HG03439 (cell line): ENCODE results near the gene TBC1D17.

Experiments
- ATAC-seq: cut with Tn5 transposase; IDR thresholded peaks from one replicate; pipeline ENCODE4 v1.9.1; 2021; ENCODE audit warnings: mild to moderate bottlenecking, moderate library complexity; ENCODE audit not compliant: unreplicated experiment

Gene TBC1D17

DNA sequence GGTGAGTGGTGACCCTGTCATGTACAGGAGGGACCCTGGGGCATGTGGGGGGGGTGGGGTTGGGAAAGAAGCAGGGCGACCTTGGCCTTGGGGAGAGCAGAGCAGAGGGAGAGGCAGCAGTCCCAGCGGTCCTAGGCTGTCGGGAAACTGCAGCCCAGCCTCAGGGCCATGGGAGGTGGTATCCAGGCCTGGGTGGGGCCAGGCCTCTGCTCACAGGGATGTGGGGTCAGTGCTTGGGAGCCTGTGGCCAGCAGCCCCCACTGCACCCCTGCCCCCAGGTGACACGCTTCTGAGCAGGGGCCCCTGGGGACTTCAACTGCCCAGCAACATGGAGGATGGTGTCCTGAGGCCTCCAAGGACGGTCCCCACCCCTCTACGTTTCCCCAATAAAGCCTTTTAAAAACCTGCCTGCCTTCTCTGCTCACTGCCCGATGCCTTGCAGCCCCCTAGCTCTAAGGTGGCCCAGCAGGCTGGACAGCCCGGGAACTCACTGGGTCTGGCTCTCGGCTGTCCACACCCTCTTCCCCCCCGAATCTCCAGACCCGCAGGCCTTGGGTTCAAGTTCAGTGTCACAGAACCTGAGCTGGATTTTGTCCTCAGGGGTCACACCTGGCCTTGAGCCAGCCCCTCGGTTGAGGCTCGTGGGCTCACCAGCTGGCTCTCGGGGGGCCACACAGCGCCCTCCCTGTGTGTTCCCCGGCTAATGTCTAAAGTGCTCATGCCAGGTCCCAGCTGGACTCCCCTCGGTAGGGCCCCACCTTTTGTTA lies 17.0 kb upstream of the TBC1D17 start:
- ATAC-seq: no peak

DNA sequence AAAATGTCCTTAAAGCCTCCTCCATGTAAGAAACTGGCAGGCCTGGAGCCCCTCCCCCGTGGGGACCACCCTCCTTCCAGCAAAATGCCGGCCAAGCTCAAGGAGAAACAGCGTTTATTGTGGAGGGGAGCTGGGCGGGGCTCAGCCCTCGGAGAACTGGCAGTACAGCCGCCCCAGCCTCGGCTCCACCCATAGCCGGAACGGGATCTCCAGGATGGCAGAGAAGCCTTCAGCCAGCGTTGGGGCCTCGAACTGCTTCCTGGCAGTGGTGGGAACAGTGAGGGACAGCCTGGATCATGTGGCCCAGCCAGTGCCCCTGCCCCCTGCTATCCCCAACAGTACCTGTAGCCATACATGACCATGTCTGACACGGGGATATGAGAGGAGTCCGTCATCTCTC lies 16.4 kb upstream of the TBC1D17 start:
- no peak for ATAC-seq

DNA sequence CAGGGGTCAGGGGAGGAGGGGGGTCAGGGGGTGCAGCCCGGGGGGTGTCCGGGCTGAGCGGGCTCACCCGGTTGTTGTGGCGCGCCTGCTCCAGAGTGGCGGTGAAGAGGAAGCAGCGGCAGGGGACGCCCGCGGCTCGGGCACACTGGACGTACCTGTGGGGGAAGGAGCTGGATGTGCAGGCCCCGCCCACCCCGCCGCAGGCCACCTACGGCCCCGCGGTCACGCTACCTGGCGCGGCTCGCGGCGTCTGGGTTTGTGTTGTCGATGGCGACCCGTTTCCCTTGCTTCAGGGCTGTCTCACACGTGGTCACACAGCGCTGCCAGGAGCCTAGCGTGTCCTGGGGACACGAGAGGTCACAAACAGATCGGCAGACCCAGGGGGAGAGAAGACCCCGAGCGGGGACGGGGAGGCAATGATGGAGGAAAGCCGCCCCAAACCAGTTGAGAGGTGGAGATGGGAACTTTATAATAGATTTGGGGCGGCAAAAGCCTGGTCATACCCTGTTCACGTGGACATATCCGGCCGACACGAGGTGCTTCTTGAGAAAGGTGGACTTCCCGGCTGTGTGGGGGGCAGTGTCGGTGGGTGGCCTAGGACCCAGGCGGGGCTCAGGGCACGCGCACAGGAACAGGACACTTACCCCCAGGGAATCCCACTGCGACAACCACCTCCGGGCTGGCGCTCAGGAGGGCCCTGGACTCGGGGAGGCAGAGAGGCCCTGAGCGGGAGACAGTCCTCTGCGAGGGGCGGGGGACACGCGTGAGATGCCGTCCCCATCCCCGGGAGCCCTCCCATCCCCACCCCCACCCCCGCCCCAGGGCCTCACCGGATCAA lies 15.7 kb upstream of the TBC1D17 start:
- ATAC-seq: no peak

DNA sequence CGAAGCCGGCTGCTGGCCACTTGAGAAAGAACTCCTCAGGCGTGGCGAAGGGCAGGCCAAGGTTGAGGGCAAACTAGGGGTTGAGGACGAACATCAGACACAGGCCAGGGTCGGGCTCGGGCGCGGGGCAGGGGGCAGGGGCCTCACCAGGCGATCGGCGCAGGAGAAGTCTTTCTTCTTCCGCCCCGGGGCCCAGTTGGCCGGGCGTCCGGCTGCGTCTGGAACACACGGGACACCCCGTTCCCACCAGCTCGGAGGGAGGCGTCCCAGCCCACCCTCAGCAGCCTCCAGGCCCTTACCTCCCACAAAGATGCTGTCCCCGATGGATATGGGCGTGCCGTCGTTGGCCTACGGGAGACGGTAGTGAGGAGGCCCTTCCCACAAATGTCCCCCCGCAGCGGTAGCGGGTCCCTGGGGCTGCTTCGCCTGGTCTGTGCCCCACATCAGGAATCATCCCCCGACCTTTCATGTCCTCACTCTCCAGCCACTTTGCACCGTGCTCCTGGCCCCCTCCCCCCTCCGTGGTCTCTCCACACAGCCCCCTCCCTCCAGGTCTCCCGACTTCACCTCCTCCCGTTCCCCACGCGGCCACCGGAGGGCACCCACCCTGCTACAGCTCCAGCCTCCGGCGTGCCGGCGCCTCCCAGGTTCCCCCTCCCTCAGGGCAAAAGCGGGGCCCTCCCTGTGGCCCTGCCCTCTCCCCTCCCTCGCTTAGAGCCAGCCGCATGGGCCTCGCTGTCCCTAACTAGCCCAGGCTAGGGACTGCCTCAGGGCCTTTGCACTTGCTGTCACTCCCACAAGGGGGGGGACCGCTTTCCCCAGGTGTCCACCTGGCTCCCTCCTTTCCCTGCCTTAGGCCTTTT lies 14.9 kb upstream of the TBC1D17 start:
- ATAC-seq: no peak

DNA sequence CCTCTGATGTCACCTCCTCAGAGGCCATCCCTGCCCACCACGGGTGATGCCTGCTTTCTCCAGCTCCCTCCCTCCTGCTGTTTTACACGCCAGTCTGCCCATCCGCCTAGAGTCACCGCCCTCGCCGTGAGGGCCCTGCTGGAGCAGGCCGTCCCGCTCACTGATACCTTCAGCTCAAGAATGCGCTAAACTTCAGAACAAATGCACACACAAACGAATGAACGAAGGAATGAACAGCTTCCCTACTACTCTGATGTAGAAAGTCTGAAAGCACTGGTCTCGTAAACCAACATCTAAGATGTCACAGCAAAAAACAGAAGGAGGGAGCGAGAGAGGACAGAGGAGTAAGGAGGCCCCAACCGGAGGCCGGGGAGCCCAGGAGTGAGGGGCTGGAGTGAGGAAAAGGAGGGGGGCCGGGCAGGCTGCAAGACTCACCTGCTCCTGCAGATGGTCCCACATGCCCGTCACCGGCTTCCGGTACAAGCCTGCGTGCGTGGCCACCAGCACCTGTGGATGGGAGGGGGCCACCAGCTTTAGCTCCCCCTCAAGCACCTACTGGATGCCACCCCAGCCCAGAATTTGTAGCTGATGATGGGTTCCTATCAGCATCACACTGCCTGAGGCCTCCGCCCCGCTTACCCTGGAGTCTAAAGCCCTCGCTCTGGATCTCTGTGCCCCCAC lies 14.1 kb upstream of the TBC1D17 start:
- no peak for ATAC-seq

DNA sequence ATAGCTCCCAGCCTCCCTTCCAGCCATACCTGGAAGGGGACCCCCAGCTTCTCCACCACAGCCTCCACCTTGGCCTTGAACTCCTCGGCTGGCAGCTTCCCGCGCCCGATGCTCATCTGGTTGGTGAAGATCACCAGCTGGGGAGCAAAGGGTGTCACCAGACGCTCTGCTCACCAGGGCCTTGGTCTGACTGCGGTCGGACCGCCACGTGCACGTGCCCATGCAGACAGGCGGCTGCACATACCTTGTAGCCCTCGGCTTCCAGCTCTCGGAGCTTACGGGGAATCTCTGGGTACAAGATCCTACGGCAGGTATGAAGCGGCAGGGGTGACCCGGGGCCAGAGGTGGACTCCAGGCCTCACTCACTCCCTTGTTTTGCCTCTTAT lies 13.6 kb upstream of the TBC1D17 start:
- no peak for ATAC-seq

DNA sequence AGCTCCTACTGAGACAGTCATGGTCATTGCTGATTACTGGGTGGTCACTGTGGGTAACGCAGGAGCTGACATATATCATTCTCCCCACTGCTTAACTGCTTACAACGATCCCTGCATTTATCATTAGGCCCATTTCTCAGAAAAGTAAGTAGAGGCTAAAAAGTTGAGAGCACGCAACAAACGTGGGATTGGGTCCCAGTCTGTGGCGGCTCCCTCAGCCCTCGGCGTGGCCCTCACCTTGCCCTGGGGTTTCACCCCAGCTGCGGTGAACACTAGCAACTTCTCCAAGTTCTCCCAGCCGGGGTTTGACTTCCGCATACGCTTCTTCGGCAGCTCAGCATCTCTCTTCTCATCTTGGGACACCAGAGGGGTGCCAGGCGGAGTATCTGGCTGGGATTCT lies 12.6 kb upstream of the TBC1D17 start:
- no peak for ATAC-seq

DNA sequence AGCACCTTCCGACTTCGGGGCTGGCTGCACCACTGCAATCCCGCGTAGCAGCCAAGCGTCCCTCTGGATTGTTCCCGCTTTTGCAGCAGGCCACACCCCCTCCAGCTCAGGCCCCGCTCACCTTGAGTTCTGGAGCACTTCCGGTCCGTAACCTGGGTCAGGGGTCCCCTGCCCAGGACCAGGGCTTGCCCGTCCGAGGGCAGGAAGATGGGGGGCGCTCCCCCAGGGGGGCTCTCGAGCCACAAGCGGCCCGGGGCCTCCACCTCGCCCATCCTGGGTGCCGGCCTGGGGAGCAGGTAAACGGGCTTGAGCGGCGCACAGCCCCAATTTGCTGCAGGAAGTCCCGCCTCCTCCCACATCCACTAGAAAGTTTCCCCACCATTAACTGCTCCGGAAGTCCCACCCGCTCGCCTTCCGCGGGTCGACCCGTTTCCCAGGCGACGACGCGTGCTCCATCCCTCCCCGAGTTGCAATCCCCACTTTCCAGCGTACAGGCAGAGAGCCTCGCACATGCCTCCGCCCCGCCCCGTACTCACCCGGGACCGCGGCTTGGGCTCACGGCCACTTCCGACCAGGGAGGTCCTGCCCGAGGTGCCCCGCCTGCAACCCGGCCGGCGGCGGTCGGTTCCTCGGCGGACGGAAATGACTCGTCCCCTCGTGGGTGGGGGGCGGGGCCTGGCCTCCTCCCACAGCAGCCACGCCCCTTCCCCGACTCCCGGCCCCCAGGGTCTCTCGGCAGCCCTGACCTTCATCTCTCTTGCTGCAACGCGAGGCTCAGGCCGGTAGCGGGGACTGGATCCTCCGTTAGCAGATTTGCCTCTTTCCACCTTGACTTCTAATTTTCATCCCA lies 10.3 kb upstream of the TBC1D17 start, which contains the start of gene PNKP:
PNKP (minus strand) TSS at position 644 of the 850 bp plus-strand sequence; CDS start at position 272, 372 bp downstream.
- ATAC-seq: peak; percentile 41

DNA sequence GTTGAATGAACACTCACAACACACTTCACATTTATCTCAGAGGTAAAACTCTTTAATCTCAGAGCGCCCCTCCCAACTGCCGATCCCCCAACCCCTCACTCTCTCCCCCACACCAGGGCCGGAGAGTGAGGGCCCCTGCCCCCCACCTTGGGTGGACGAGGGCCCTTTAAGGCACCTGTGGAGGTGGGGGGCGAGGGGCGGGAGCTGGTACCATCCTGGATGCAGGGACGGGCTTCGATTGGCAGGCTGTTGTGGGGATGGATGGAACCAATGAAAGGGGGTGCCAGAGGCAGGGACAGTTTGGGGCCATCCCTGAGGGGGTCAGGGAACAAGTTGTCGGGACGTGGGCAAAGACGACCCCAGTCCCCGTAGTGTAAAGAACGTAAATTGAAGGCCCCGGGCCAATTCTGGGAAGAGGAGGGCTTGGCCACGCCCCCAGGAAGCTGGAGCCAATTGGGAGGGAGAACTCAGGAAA lies 8.5 kb upstream of the TBC1D17 start:
- no peak for ATAC-seq

DNA sequence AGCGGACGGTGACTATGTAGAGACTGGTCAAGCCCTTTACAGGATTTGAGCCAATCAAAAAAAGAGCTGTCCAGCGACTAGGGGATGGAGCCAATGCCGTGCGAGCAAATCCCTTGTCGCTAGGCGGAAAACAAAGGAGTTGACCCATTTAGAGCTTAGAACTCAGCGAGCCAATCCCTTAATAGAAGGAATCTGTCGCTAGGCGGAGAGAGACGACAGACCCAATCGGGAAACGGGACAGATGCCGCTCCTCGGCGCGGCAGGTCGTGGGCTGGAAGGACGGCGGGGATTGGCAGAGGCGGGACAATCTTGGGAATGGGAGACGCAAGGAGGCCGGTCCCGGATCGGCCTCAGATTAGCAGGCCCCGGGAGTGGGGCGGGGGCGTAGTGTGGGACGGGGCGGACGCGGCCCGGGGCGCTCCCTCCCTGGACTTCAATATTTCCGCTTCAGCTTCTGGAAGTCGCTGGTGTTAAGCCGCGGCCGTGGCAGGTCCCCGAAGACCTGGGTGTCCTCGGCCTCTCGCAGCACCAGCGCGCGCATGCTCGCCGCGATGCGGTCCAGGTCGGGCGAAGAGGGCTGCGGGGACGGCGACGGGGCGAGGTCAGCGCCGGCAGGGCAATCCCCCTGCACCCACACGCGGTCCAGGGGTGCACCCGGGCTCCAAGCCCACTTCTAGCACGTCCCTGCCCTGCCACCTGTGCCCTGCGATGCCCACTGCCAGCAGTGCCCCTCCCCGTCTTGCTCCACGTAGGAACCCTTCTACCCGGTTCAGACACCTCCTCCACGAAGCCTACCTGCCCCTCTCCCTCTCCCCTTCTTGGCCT lies 7.8 kb upstream of the TBC1D17 start:
- peak; percentile 64 for ATAC-seq

DNA sequence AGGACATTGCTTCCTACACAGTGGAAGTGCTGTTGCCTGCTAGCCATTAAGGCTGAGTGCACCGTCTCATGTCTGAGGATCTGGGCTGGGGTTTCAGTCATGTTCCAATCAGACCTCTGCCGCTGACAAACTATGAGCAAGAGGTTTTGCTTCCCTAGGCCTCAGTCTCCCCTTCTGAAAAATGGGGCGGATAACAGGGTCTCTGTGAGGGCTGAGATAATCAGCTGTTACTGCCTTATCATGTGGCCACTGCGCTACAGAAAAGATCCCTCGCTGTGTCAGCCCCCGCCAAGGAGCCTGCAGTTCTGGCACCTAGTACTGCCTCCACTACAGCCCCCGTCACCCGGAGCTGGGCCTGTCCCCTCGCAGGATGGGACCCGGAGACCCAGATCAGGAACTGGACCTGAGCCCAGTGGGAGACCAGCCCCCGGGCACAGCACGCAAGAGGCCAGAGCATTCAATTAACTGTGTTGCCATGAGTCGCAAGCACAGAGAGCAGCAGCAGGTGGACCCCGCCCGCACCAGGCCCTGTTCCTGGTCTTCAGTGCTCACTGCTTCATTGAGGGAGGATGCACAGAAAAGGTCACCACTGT lies 7.1 kb upstream of the TBC1D17 start:
- no peak for ATAC-seq

DNA sequence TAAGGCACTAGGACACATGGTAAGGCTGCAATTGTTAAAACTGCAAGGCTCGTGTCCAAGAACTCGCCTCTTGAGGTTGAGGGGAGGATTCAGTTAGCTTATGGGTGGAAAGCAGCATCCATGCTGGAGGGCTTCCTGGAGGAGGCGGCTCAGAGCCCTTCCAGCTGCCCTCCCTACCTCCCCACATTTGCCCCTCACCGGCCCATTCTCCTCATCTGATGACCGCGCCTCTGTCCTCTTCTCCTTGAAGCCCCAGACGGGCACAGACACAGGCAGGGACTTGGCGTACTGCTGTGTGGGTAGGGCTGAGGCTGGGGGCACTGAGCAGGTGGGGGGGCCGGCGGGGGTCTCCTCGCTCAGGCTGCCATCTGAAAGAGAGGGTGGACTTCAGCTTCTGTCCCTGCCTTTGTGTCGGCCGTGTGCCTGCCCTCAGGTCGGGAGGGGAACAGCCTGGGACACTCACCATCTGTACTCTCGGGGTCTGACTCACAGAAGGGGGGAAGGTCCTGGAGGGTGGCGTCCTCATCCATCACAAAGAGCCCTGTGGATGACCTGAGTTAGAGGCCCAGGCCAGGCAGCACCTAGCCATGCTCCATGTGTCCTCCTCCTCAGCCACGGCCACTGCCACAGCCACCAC lies 6.0 kb upstream of the TBC1D17 start:
- no peak for ATAC-seq

DNA sequence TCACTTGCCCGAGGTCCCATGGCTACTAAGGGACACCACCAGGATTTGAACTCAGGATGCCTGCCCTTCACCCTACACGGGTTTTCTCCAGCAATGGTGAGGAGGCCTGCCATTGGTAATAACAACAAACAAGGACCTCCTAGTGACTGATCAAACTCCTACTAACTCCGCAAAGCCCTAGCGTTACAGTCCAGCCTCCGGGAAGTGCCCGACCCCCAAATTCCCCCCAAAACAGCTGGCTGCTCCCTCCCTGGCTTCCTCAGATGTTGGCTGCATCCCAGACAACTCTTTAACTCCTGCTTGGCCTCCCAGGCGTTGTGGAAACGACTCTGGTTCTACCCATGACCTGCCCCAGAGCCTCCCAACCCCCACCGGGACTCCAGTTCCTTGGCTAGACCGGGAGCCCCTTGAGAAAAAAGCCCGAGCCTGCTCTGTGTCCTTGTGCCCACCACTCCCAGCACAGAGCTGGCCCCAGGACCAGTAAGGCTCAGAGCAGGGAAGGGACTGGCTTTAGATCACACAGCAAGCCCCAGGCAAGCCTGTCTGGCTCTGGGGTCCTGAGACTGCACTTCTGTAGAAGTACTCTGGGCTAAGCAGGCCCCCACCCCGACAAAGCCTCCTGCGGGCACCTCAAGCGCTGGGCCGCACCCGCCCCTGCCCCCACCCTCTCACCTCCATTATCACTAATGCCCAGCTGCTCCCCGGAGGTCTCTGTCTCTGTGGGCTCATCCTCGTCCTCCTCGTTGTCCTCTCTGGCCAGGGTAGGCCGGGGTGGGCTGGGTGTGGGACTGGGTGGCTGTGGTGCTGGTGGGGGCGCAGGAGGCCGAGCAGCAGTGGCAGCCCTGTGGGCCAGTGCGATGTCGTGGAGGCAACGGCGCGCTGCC lies 5.0 kb upstream of the TBC1D17 start:
- no peak for ATAC-seq

DNA sequence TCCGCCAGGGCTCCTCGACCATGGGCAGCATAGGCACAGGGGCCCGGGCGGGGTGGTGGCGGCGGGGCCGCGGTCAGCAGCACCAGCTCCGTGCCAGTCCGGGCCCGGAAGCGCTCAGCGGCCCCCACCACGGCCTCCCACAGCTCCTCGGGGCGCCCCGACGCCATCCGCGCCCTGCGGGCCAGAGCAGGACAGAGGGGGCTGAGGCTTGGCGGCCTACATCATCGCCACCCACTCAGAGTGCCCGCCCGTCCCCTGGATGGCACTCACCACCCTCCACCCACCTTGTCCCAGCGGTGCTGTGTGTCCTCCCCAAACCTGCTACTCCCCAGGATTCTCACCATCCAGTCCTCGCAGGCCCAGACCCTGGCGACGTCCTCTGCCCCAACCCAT lies 4.4 kb upstream of the TBC1D17 start:
- no peak for ATAC-seq

DNA sequence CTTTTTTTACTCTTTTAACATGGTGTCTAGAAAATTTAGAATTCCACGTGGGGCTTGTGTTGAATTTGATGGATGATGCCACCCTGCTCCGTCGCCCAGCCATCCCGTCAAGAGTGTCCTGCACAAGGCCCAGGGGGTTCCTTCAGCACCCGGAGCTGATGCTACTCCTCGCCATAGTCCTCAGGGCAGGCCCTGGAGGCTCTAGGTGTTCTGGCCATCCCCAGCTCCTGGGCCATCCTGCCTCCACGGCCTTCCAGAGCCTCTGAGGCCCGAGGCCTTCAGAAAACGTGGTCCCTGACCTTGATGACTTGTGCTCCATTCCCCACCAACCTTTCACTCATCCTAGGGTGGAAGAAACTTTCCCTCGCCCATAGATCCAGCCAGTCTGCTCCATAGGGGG lies 3.7 kb upstream of the TBC1D17 start:
- no peak for ATAC-seq

DNA sequence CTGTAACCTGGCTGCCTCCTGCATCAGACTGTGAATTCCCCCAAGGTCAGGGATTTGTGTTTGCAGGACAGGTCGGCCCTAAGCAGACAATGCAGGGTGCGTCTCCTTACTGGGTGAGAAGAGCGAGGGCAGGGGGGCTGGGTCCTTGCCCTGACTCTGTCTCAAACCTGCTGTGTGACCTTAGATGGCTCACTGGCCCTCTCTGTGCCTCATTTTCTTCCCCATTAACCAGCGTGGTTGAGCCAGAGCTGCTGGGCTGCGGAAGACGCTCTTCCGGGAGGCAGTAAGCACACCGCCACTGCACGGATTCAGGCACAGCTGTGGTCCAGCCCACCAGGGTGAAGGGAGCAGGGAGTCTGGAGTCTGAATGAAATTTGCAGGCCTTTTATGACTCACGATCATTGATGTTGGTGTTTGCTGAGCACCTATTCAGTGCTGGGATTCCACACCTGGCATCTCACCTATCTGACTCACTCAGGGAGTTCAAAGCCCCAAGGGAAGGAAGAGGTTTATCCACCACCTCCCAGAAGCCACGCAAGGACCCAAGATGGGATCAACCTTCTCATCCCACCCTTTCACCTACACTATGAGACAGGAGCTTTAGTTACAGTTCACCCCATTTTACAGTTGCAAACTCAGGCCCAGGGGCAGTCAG lies 2.9 kb upstream of the TBC1D17 start:
- ATAC-seq: no peak
